ENCODE measurements around the gene LMF2.
"Not testable (repeated sequence)": the region's sequence is repeated elsewhere in the genome, so short reads cannot be mapped to it uniquely, and the experiment has no call there.

LMF2 gene

GRCh38 chr22:50535113-50535512, 27.6 kb upstream of the LMF2 start:
- no peak for DNase-seq (ENCODE audit: low spot score)

- DNase-seq (ENCODE audit: low spot score) = not testable (repeated sequence)
These were observed 26.6 kb upstream of the LMF2 start for GRCh38 chr22:50533856-50534711.

- DNase-seq (ENCODE audit: low spot score) = no peak
These were observed 25.6 kb upstream of the LMF2 start for GRCh38 chr22:50532824-50533796.

GRCh38 chr22:50531962-50532674, 24.6 kb upstream of the LMF2 start:
- DNase-seq (ENCODE audit: low spot score) = peak; percentile 78

GRCh38 chr22:50531546-50531961, 24.1 kb upstream of the LMF2 start:
- DNase-seq (ENCODE audit: low spot score) = peak; percentile 67

GRCh38 chr22:50530877-50531545, 23.5 kb upstream of the LMF2 start:
- DNase-seq (ENCODE audit: low spot score) = peak; percentile 67

- DNase-seq (ENCODE audit: low spot score) = no peak
These were observed 23.0 kb upstream of the LMF2 start for GRCh38 chr22:50530580-50530876.

- peak; percentile 50 for DNase-seq (ENCODE audit: low spot score)
These were observed 22.5 kb upstream of the LMF2 start, which contains the start of gene TYMP for GRCh38 chr22:50529897-50530579. Gene TYMP (minus strand): TSS chr22:50530012. CDS start chr22:50529709, 303 bp downstream.

GRCh38 chr22:50529416-50529896, 22.0 kb upstream of the LMF2 start:
- DNase-seq (ENCODE audit: low spot score) = peak; percentile 38

GRCh38 chr22:50528682-50529415, 21.3 kb upstream of the LMF2 start:
- DNase-seq (ENCODE audit: low spot score) = peak; percentile 24

GRCh38 chr22:50527921-50528681, 20.6 kb upstream of the LMF2 start:
- no peak for DNase-seq (ENCODE audit: low spot score)

GRCh38 chr22:50526834-50527801, 19.6 kb upstream of the LMF2 start:
- no peak for DNase-seq (ENCODE audit: low spot score)

GRCh38 chr22:50526108-50526833, 18.8 kb upstream of the LMF2 start:
- DNase-seq (ENCODE audit: low spot score) = peak; percentile 89

GRCh38 chr22:50525858-50526107, 18.3 kb upstream of the LMF2 start:
- no peak for DNase-seq (ENCODE audit: low spot score)

- peak; percentile 100 for DNase-seq (ENCODE audit: low spot score)
These were observed 17.8 kb upstream of the LMF2 start, which contains the start of gene SCO2 for GRCh38 chr22:50525104-50525857. Gene SCO2 (minus strand): TSS chr22:50525598. CDS start chr22:50524411, 1,187 bp downstream.

- DNase-seq (ENCODE audit: low spot score) = peak; percentile 54
These were observed 17.2 kb upstream of the LMF2 start for GRCh38 chr22:50524676-50525103.
